ENCODE data around the gene C16orf87. TPM values are rescaled to one million over a fixed set of nuclear protein-coding genes. Genes with fewer than 3 reads are reported as not detected.
"Not testable (repeated sequence)": the region's sequence is repeated elsewhere in the genome, so short reads cannot be mapped to it uniquely, and the experiment has no call there.

Gene C16orf87, protein sequence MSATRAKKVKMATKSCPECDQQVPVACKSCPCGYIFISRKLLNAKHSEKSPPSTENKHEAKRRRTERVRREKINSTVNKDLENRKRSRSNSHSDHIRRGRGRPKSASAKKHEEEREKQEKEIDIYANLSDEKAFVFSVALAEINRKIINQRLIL
- total RNA-seq (2014; rRNA removed; shearing (Covaris generic); ENCODE audit: low replicate concordance): 5.2 and 9.4 TPM in 2 replicates

DNA sequence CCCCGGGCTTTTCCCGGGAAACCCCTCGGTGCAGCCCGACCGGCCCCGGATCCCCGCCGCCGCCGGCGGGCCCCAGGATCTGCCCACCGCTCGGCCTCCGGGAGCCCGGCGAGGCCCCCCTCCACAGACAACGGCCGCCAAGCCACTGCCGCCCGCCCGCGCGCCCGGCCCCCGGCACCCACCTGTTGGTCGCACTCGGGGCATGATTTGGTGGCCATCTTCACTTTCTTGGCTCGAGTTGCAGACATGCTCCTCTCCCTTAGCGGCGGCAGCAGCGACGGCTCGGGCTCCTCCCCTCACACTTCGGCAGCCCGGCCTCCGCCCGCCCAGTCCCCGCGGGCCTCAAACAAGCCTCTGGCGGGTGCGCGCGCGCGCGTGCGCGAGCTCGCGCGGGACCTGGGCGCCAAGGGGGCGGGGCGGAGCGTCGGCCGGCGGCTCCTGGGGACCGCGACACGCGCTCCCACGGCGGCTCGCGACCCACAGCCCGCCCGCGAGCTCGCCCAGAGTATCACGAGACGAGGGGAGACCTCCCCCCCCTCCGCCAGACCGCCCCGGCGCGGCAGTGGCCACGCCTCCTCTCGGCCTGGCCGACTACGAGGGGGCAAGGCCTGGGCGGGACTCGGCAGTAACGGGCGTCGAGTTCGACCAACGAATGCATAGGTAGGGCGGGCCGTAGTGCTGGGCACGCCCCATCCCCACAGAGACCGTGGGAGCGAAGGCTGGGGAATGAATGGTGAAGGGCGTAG, at the start of gene C16orf87:
TSS of gene C16orf87 (minus strand) at position 279 of the 746 bp plus-strand sequence. CDS start at position 248, 31 bp downstream.
- peak; percentile 92 for DNase-seq (ENCODE audit: low read depth)
- in situ Hi-C loops (cut with HindIII; ENCODE audit: low pct_unique_long_range_greater_than_20kb, low sequenced_read_pairs): no loop called here

DNA sequence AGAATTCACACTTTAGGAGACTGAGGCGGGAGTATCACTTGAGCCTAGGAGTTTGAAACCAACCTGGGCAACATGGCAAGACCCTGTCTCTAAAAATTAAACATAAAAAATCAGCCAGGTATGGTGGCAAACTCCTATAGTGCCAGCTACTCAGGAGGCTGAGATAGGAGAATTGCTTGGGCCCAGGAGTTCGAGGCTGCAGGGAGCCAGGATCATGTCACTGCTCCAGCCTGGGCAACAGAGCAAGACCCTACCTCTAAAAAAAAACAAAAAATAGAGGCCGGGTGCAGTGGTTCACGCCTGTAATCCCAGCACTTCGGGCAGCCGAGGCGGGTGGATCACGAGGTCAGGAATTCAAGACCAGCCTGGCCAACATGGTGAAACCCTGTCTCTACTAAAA, 44.3 kb upstream of the C16orf87 start:
- no peak for DNase-seq (ENCODE audit: low read depth)
- in situ Hi-C loops (cut with HindIII; ENCODE audit: low pct_unique_long_range_greater_than_20kb, low sequenced_read_pairs): no loop called here

DNA sequence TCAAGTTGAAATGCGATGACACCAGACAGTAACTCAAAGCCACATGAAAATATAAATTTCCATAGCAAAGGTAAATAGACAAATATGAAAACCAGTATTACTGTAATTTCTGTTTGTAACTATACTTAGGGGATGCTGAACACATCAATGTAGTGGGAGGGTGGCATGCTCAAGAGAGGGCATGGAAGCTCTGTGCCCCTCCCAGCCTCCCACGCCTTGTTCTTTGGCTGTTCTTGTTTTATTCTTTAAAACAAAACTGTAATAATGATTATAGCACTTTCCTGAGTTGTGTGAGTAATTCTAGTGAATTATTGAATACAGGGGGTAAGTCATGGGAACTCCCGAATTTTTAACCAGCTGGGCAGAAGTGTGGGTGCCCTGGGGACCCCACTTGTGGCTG, 42.2 kb upstream of the C16orf87 start:
- DNase-seq (ENCODE audit: low read depth): no peak
- in situ Hi-C loops (cut with HindIII; ENCODE audit: low pct_unique_long_range_greater_than_20kb, low sequenced_read_pairs): no loop called here

DNA sequence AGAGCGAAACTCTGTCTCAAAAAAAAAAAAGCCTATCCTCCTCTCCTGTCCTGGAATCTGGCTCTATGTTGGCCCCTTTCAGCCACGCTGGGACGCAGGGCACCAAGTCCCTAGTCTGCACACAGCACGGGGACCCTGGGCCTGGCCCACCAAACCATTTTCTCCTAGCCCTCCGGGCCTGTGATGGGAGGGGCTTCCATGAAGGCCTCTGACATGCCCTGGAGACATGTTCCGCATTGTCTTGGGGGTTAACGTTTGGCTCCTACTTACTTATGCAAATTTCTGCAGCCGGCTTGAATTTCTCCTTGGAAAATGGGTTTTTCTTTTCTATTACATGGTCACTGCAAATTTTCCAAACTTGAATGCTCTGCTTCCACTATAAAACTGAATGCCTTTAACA, 40.6 kb upstream of the C16orf87 start:
- in situ Hi-C loops (cut with HindIII; ENCODE audit: low pct_unique_long_range_greater_than_20kb, low sequenced_read_pairs): no loop called here
- DNase-seq (ENCODE audit: low read depth): no peak

DNA sequence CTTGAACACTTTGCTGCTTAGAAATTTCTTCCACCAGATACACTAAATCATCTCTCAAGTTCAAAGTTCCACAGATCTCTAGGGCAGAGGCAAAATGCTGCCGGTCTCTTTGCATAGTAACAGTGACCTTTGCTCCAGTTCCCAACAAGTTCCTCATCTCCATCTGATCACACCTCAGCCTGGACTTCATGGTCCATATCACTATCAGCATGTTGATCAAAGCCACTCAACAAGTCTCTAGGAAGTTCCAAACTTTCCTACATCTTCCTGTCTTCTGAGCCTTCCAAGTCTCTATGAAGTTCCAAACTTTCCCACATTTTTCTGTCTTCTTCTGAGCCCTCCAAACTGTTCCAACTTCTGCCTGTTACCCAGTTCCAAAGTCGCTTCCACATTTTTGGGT, 37.9 kb upstream of the C16orf87 start:
- in situ Hi-C loops (cut with HindIII; ENCODE audit: low pct_unique_long_range_greater_than_20kb, low sequenced_read_pairs); DNase-seq (ENCODE audit: low read depth): not testable (repeated sequence)

DNA sequence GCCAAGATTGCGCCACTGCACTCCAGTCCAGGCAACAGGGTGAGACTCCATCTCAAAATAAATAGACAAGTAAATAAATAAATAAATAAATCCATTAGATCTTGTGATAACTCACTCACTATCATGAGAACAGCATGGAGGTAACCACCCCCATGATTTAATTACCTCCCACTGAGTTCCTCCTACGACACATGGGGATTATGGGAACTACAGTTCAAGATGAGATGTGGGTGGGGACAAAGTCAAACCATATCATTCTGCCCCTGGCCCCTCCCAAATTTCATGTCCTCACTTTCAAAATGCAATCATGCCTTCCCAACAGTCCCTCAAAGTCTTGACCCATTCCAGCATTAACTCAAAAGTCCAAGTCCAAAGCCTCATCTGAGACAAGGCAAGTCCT, 36.5 kb upstream of the C16orf87 start:
- DNase-seq (ENCODE audit: low read depth); in situ Hi-C loops (cut with HindIII; ENCODE audit: low pct_unique_long_range_greater_than_20kb, low sequenced_read_pairs): not testable (repeated sequence)

DNA sequence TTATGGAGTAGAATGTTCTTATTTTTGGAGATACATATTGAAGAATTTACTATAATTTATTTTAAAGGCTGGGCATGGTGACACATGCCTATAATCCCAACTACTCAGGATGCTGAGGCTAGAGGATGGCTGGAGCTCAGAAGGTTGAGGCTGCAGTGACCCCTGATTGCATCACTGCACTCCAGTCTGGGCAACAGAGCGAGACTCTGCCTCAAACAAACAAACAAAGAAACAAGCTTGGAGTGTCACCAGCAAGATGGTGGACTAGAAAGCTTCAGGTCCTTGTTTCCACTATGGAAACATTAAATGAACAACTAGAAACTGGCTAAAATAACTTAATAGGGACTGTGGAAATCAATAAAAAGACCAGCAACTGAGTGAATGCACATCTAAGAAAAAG, 35.3 kb upstream of the C16orf87 start:
- no peak for DNase-seq (ENCODE audit: low read depth)
- in situ Hi-C loops (cut with HindIII; ENCODE audit: low pct_unique_long_range_greater_than_20kb, low sequenced_read_pairs): no loop called here

DNA sequence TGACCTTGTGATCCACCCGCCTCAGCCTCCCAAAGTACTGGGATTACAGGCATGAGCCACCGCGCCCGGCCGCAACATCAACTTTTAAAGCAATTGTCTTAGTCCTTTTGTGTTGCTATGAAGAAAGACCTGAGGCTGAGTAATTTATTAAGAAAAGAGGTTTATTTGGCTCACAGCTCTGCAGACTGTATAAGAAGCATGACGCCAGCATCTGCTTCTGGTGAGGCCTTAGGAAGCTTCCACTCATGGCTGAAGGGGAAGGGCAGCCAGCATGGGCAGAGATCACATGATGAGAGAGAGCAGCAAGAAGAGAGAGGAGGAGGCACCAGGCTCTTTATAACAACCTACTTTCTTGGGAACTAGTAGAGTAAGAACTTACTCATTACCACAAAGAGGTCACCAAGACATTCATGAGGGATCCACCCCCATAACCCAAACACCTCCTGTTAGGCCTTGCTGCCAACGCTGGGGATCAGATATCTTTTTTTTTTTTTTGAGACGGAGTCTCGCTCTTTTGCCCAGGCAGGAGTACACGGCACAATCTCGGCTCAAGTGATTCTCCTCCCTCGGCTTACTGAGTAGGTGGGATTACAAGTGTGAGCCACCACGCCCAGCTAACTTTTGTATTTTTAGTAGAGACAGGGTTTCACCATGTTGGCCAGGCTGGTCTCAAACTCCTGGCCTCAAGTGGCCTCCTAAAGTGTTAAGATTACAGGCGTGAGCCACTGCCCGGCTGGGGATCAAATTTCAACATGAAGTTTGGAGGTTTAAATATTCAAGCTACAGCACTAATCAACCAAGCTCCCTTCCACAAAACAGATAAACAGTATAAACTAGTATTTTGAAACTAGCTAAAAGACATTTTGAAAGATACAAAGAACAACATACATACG, 31.8 kb upstream of the C16orf87 start:
- DNase-seq (ENCODE audit: low read depth): no peak
- in situ Hi-C loops (cut with HindIII; ENCODE audit: low pct_unique_long_range_greater_than_20kb, low sequenced_read_pairs): no loop called here

DNA sequence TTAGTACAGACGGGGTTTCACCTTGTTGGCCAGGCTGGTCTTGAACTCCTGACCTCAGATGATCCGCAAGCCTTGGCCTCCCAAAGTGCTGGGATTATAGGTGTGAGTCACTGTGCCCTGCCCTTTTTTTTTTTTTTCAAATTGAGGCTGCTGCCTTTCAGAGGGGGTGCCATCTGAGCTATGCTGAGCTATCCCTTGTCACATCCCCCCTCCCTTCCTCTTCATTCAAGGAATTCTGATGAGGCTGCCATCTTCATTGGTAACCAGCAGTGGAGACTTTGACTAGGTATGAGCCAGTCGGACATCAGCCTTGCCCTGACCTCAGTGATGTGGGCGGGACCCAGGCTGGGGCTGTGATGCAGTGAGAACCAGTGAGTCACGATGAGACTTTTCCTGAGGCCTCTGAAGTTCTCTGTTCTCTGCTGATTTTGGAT, 28.8 kb upstream of the C16orf87 start:
- in situ Hi-C loops (cut with HindIII; ENCODE audit: low pct_unique_long_range_greater_than_20kb, low sequenced_read_pairs): no loop called here
- peak; percentile 91 for DNase-seq (ENCODE audit: low read depth)

DNA sequence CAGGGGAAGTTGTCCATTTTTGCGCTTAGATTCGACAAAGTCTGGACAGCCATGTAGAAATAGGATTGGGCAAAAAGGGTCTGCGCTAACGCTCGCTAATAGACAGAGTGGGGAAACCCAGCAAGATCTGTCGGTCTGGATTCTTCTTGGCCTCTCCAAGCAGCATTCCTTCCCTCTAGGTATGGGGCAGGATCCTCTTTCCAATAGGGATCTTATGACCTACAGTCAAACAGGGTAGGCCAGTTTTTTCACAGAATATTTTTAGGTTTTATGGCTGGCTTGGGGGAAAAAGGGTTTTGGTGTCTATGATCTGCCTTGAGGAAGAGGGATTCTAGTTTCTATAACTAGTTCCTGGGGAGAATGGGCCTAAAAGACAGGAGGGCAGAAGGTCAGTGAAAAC, 27.2 kb upstream of the C16orf87 start:
- DNase-seq (ENCODE audit: low read depth): no peak
- in situ Hi-C loops (cut with HindIII; ENCODE audit: low pct_unique_long_range_greater_than_20kb, low sequenced_read_pairs): no loop called here

DNA sequence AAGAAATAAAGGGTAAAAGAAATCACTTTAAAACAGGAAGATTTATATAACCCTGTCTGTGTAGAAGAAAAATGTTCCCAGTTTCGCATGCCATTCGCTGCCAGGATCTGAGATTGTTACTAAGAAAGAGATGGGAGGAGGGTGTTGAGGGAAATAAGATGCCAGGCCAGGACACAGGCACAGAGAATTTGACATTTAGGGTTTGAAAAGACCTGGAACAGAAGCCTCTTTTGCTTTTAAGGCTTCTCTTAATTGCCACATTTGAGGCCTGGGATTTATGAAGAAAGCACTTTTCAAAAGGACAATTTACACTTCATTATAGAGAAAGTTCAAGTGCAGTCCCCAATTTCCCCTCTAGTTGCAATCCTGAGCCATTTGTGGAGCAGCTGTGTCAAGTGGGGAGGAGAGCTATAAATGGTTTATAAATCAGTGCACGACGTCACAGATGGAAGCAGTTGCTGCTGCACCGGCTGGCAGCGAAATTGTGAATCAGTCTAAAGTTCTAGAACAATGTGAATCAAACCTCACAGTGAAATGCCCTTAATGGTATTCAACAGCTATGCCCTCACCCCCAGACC, 26.5 kb upstream of the C16orf87 start:
- in situ Hi-C loops (cut with HindIII; ENCODE audit: low pct_unique_long_range_greater_than_20kb, low sequenced_read_pairs): no loop called here
- DNase-seq (ENCODE audit: low read depth): peak; percentile 41

DNA sequence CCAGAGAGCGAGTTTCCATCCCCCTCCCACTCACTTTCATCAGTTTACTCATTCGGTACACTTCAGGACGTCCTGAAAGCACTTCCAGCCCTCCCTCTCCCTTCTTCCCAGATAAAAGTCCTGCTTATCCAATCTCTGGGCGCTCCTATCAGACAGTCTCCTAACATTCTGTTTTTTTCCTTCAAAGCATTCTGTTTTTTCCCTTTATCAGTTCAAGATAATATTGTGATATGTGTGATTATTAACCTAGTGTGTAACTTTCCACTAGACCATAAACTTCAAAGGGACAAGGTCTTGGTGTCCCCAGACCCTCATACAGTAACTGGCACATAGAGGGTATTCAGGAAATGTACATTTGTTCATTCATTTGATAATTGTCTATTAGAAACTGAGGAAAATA, 24.4 kb upstream of the C16orf87 start:
- no peak for DNase-seq (ENCODE audit: low read depth)
- in situ Hi-C loops (cut with HindIII; ENCODE audit: low pct_unique_long_range_greater_than_20kb, low sequenced_read_pairs): no loop called here

DNA sequence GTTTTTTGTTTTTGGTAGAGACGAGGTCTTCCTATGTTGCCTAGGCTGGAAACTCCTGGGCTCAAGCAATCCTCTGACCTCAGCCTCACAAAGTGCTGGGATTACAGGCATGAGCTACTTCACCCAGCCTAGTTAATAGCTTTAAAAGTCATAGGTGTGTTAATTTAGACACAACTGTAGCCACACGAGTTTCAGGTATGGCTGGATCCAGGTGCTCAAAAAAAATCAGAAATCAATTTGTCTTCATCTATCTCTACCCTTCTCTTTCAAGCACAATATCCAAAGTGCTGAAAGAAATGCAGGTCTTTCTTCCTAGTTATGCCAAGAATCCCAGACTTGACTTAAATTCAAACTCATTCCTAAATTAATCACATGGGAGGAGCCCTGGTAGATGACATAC, 23.9 kb upstream of the C16orf87 start:
- in situ Hi-C loops (cut with HindIII; ENCODE audit: low pct_unique_long_range_greater_than_20kb, low sequenced_read_pairs): no loop called here
- no peak for DNase-seq (ENCODE audit: low read depth)

DNA sequence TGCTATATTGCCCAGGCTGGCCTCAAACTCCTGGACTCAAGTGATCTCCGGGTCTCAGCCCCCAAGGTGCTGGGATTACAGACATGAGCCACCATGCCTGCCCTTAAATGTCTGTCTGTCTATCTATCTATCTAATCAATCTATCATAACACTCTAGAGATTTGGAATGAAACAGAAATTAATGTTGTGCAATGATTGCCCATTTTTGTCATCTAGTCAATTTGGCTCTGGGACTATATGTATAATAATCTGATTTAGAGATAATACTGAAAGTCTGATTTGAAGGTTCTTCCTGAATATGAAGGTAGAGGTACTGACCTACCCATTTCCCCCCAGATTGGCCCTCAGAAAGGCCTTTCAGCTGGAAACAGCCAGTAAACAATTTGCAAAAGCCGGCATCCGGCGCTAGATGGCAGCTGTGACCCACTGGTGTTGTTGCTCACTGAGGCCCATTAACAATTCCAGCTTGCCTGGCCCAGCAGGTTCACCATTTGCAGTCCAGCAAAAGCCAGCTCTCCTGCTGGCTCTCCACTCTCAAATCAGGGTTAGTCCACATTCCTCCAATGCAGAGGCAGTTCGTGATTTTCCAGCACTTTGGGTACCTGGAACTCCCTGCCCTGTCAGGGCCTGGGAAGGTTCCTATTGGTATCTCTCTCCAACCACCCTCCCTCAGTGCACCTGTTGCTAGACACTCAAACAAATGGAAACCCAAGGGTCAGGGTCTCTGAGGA, 22.9 kb upstream of the C16orf87 start:
- peak; percentile 30 for DNase-seq (ENCODE audit: low read depth)
- in situ Hi-C loops (cut with HindIII; ENCODE audit: low pct_unique_long_range_greater_than_20kb, low sequenced_read_pairs): no loop called here

DNA sequence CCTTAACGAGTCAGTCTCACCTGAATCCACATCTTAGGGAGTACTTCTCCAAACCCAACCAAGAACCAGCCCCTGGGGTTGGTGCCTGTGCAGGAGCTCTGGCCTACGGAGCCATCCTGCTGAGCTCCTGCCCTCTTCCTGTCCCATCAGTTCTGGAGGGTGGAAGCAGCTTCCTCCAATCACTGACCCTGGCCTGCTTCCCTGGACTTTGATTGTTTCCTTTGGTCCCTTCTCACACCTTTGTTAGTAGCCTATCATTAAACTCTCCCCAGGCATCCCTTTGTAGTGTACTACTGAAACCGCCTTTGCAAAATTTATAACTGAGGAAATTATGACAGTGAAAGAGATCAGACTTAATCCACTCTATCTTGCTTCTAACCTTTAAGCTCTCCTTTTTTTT, 21.1 kb upstream of the C16orf87 start:
- in situ Hi-C loops (cut with HindIII; ENCODE audit: low pct_unique_long_range_greater_than_20kb, low sequenced_read_pairs): no loop called here
- no peak for DNase-seq (ENCODE audit: low read depth)

DNA sequence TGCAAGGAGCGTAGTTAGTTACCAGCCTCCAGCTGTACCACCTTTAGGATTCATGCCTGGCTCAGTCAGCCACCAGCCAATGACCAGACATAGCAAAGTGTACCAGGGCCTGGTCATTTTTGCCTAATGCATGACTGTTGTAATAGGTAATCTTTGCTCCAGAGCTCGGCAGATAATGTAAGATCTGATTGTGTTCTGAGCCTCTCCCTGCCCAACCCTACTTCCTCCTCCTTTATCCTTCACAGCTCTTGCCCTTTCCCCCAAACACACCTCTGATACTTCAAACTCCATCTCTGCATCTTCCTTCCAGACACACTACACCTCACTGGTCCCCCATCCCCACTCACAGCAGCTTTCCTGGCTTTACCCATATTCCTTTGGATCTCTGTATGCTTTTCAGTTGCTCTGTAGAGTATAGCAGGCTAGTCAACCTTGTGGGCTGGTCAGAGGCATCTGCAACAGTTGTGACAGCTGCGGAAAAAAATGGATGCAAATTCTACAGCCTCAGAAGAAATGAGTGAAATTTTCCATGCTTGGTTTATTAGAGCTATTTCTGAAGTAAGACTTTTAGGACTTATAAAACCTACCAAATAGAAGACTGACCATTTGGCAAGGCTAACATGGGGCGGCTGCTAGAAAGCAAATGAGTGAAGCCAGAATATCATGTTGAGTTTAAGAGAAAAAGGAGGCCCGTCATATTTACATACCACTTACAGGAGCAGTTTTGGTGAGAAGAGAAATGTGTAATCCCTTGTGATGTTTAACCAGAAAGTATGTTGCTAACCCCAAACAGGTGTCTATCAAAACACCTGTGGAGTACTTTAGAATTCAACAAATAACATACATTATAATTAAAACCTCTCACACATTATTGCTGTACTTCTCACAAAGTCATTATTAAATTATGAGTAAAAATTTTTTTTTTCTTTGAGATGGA, 19.9 kb upstream of the C16orf87 start:
- in situ Hi-C loops (cut with HindIII; ENCODE audit: low pct_unique_long_range_greater_than_20kb, low sequenced_read_pairs): no loop called here

More for the DNA sequence above, 19.9 kb upstream of the C16orf87 start:
- no peak for DNase-seq (ENCODE audit: low read depth)

All from Caki2 (cell line).